Natural killer cell treated with Interleukin-12 subunit alpha and Interleukin-12 subunit beta and Interleukin-15 and Interleukin-18, amount 100 ng/mL, for 72 hours (primary cell): Measurements from ENCODE around the gene COL15A1. TPM values are rescaled to one million over a fixed set of nuclear protein-coding genes. Genes with fewer than 3 reads are reported as not detected.
A peak's percentile ranks its signal among the peaks of the same experiment; 100 is the strongest.

Source experiments
- ATAC-seq, 2 donors: fragments of 150-1000 bp; cut with Tn5 transposase in 1 of 2; sonication (Bioruptor Pico), chemical (Tn5 transposase) in 1 of 2; 2 replicates each; pipeline ENCODE4 v1.10.0; 2021
- DNase-seq: peaks from one replicate; pipeline ENCODE4 v3.0.0; 2022; ENCODE audit warnings: low spot score
- H3K27ac Mint-ChIP-seq, 2 donors: 1 replicate in 1 of 2; 2 replicates in 1 of 2; pipeline ENCODE4 v1.8.0; 2022; ENCODE audit warnings: mixed read lengths in 2 of 2, mild to moderate bottlenecking in 1 of 2, moderate library complexity in 1 of 2
- H3K27me3 Mint-ChIP-seq, 2 donors: 1 replicate in 1 of 2; 2 replicates in 1 of 2; pipeline ENCODE4 v1.8.0; 2022; ENCODE audit warnings: mixed read lengths in 2 of 2
- H3K36me3 Mint-ChIP-seq: one replicate; pipeline ENCODE4 v1.8.0; 2022; ENCODE audit warnings: mixed read lengths
- H3K4me1 Mint-ChIP-seq, 2 donors: 1 replicate in 1 of 2; 2 replicates in 1 of 2; pipeline ENCODE4 v1.8.0; 2022; ENCODE audit warnings: low read depth in 2 of 2, mixed read lengths in 2 of 2, mild to moderate bottlenecking in 1 of 2
- H3K4me3 Mint-ChIP-seq: one replicate; pipeline ENCODE4 v1.8.0; 2022; ENCODE audit warnings: mixed read lengths
- H3K9me3 Mint-ChIP-seq: 2 replicates; pipeline ENCODE4 v1.8.0; 2022; ENCODE audit warnings: mixed read lengths
- total RNA-seq, 2 donors: library from RNA; stranded (reverse); gene quantifications; one replicate each; pipeline ENCODE4 v1.2.3, GENCODE V29; 2022

The COL15A1 gene
- total RNA-seq, 2 donors from 2014 or later, result 0.14 to 0.47 TPM

DNA sequence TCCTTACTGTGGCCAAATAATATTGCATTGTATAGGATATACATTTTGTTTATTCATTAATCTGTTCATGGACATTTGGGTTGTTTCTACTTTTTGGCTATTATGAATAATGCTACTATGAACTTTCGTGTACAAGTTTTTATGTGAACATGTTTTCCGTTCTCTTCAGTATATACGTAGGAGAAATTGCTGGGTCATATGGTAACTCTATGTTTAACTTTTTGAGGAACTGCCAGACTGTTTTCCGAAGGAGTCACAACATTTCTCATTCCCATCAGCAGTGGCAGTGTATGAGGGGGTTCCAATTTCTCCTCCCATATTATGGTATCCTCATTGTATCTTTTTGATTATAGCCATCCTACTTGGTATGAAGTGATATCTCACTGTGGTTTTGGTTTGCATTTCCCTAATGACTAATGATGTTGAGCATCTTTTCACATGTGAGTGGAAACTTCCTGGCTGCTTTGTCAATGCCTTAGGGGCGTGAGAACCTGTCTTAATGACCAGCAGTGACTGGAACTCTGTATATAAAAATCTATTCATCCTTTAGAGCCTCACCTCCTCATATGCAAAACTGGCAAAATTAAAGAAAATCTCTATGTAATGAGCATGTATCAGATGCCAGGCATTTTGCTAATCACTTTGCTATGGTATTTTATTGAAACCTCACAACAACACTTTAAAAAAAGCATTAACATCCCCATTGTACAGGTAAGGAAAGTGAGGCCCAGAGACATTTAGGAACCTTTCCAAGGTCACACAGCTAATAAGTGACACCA, 113.4 kb downstream of the COL15A1 start:
- Mint-ChIP-seq H3K36me3 (peaks cover 5% of the 10 kb centered on the region), H3K27me3 (no peaks in the 10 kb centered on the region), H3K9me3 (peaks cover 4% of the 10 kb centered on the region), H3K4me1 (peaks cover 72 to 75% of the 10 kb centered on the region in 2 donors), H3K27ac (peak overlapping the region; percentile 93 to 95), H3K4me3 (peak overlapping the region; percentile 96)
- ATAC-seq (peak; percentile 63 to 79), DNase-seq (peak; percentile 81)

DNA sequence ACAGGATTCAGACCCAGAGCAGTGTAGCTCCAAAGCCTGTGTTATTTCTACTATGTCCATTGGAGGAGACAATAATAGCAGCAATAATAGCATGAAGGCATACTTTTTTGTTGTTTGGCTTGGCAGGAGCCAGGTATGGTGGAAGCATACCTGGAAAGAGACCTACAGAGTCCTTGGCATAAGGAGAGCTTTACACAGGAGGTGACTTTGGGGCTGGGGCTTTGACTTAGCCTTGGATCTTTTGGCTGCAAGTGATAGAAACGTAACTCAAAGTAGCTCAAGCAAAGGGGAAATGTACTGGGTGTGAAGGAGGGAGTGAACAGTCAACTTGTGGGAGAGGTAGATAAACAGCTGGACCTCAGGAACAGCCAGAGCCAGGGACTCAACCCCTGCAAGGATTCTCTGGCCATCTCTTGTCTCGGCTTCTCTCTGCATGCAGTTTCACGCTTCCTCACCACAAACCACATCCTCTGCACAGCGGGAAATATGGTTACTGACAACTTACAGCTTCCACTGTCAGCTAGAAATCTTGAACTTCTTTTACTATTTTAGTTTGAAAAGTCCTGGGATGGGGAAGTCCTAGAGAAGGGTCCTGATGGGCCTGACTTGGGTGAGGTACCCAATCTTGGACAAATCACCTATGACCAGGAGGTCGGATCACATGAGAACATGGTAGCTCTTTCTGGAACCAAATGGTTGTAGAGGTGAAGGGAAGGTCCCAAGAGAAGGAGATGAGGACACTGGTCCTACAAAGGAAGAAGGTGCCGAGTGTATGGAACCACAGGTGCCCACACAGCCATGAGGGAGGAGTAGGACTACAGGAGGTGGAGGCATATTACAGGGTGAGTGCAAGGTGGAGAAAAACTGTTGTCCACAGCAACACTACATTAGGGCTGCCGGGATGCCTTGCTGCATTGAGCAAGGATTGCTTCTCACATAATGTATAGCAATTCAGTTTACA, 114.2 kb downstream of the COL15A1 start:
- Mint-ChIP-seq H3K27me3 (no peaks in the 10 kb centered on the region), H3K4me3 (peak overlapping the region; percentile 96), H3K36me3 (peaks cover 7% of the 10 kb centered on the region), H3K27ac (peak overlapping the region; percentile 93 to 95), H3K4me1 (peaks cover 70 to 76% of the 10 kb centered on the region in 2 donors), H3K9me3 (peaks cover 5% of the 10 kb centered on the region)
- DNase-seq (peak; percentile 89), ATAC-seq (peak; percentile 86)

DNA sequence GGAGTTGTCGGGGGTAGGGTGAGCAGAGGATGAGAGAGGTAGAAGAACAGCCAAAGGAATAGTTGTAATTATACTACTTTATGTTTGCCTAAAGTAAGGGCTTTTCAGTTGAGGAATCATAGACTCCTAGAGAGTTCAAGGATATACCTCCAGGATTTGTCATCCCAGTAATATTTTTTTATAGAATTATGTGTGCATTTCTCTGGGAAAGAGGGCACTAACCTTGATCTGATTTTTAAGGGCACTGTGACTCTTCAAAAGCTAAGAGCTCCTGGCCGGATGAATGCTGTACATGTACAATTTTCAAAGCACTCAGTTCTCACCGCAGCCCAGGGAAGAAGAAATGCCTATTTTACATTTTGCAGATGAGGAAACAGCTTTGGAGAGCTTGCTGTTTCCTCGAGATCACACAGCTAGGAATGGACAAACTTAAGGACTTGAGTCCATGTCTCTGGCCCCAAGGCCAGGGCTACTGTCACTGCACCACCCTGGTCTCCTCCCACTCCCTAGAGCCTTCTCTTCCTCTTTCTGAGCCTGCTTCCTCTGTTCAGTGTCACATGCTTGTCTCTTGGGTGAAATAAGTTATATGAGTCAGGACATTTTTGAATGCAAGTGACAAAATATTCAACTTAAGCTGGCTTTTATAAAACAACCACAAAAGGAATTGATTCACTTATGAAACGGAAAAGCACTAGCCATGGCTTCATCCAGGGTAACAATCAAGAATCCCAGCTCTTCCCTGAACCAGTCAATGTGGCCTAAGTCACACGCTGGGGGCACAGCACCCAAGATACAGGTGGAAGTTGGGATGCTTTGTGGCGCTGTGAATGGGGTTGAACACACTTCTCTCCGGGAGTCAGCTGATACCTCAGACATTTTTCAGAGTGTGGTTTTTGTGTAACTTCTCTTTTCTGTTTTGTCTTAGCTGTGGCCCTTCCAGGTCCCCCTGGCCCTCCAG, 115.5 kb downstream of the COL15A1 start:
- peak overlapping the region; percentile 93 to 95 for H3K27ac Mint-ChIP-seq
- peak overlapping the region; percentile 96 for H3K4me3 Mint-ChIP-seq
- peak; percentile 69 for DNase-seq
- peaks cover 73 to 76% of the 10 kb centered on the region in 2 donors for H3K4me1 Mint-ChIP-seq
- ATAC-seq, result peak; percentile 77 to 81
- no peaks in the 10 kb centered on the region for H3K27me3 Mint-ChIP-seq
- H3K9me3 Mint-ChIP-seq, result peaks cover 8% of the 10 kb centered on the region
- peaks cover 10% of the 10 kb centered on the region for H3K36me3 Mint-ChIP-seq

DNA sequence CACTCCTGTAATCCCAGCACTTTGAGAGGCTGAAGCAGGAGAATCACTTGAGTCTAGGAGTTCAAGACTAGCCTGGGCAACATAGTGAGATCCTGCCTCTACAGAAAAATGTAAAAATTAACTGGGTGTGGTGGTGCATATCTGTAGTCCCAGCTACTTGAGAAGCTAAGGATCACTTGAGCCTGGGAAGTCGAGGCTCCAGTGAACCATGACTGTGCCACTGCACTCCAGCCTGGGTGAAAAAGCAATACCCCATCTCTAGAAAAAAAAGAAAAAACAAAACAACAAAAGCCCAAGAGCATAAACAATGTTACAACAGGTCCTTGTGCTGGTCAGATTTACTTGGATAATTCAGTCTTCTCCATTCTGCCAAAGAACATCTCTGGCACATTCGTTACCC, 116.9 kb downstream of the COL15A1 start:
- H3K36me3 Mint-ChIP-seq, result peaks cover 7% of the 10 kb centered on the region
- no peak for DNase-seq
- no peaks in the 10 kb centered on the region for H3K27me3 Mint-ChIP-seq
- ATAC-seq, result no peak
- H3K4me3 Mint-ChIP-seq, result no peak overlapping the region
- H3K27ac Mint-ChIP-seq, result peak overlapping the region; percentile 35 to 74
- H3K9me3 Mint-ChIP-seq, result peaks cover 12% of the 10 kb centered on the region
- H3K4me1 Mint-ChIP-seq, result peaks cover 74 to 76% of the 10 kb centered on the region in 2 donors

DNA sequence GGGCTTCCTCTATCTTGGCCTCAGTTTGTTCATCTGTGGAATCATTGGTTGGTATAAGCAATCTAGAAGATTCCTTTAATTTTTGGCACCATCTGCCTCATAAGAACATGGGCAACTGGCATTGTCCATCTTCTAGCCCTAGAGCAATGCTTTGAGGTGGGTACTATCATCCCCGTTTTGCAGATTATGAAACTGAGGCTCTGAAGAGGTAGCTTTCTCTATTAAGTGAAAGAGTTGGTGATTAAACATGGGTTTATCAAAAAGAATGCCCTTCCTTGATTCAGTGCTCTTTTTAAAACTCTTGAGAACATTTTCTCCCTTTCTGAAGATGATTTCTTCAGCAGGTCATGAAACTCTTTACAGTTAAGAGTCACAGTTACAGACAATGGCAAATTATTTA, 118.8 kb downstream of the COL15A1 start:
- ATAC-seq (no peak), DNase-seq (no peak)
- Mint-ChIP-seq H3K4me1 (peaks cover 57 to 60% of the 10 kb centered on the region in 2 donors), H3K9me3 (peaks cover 8% of the 10 kb centered on the region), H3K27me3 (no peaks in the 10 kb centered on the region), H3K4me3 (no peak overlapping the region), H3K27ac (peak overlapping the region in 1 of 2 donors; percentile 22), H3K36me3 (peaks cover 5% of the 10 kb centered on the region)

DNA sequence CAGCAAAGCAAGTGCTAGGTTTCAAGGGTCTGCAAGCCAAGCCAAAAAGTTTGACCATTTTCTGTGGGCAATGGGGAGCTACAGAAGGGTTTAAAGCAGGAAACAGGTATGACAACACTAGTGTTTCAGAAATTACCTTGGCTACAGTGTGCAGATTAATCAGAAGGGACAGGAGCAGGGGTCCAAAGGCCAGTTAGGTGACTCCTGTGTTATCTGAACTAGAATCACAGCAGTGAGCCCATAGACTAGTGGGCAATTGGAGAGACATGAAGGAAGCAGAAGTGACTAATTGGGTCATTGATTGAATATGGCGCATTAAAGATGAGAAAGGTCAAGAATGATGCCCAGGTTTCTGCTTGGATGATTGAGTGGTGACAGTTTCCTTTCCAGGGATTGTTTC, 119.8 kb downstream of the COL15A1 start:
- peaks cover 5% of the 10 kb centered on the region for H3K36me3 Mint-ChIP-seq
- H3K4me3 Mint-ChIP-seq, result no peak overlapping the region
- H3K9me3 Mint-ChIP-seq, result peaks cover 8% of the 10 kb centered on the region
- H3K27me3 Mint-ChIP-seq, result no peaks in the 10 kb centered on the region
- H3K4me1 Mint-ChIP-seq, result peaks cover 49 to 56% of the 10 kb centered on the region in 2 donors
- peak overlapping the region in 1 of 2 donors; percentile 22 for H3K27ac Mint-ChIP-seq
- no peak for ATAC-seq
- DNase-seq, result no peak

DNA sequence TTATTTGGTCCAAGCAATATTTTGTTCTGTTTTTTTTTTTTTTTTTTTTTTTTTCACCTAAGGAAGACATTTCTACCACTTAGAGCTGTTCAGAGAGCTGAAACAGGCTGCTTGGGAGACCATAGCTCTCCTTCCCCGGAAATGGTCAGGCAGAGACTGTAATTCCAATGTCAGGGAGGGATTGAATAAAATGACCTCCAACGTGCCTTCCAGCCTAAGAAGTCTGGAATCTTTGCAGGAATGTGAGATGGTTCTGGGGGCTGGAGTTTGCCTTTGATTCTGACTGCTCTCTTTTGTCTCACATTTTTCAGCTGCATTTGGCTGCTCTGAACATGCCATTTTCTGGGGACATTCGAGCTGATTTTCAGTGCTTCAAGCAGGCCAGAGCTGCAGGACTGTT, 122.9 kb downstream of the COL15A1 start:
- H3K27ac Mint-ChIP-seq, result no peak overlapping the region
- H3K4me3 Mint-ChIP-seq, result no peak overlapping the region
- H3K27me3 Mint-ChIP-seq, result no peaks in the 10 kb centered on the region
- peaks cover 5% of the 10 kb centered on the region for H3K36me3 Mint-ChIP-seq
- peaks cover 45 to 50% of the 10 kb centered on the region in 2 donors for H3K4me1 Mint-ChIP-seq
- DNase-seq (no peak), ATAC-seq (no peak)
- peaks cover 8% of the 10 kb centered on the region for H3K9me3 Mint-ChIP-seq

DNA sequence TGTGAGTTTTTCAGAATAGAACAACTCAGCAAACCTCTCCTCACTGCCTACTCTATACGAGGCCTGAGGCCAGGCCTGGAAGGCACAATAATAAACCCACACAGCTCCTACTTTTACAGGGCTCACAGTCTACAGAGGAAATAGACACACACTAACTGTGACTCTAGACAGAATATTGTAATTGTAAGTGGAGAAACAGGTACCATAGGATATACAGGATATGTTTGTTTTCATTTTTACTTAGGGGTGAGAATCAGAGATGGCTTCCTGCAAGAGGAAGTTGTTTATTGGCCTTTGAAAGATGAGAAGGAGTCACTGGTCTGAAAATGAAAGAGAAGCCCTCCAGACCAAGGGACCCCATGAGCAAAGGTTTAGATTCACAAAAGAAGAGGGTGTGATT, 125.4 kb downstream of the COL15A1 start:
- Mint-ChIP-seq H3K27ac (peak overlapping the region; percentile 82 to 83), H3K27me3 (no peaks in the 10 kb centered on the region), H3K36me3 (no peaks in the 10 kb centered on the region), H3K9me3 (peaks cover 4% of the 10 kb centered on the region), H3K4me3 (peak overlapping the region; percentile 54), H3K4me1 (peaks cover 40 to 49% of the 10 kb centered on the region in 2 donors)
- peak; percentile 55 to 65 for ATAC-seq
- DNase-seq, result no peak

DNA sequence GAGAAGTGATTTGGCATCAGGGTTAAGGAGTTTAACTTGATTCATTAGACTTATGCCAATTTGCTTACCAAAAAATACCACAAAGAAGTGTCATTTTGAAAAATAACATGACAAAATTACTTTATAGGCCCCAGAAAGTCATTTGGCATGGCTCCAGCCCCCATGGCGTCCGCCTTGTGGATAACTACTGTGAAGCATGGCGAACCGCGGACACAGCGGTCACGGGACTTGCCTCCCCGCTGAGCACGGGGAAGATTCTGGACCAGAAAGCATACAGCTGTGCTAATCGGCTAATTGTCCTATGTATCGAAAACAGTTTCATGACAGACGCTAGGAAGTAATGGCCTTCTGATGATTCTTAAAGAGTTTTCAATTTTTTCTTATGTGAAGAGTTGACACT, 125.8 kb downstream of the COL15A1 start:
- peaks cover under 1% of the 10 kb centered on the region for H3K9me3 Mint-ChIP-seq
- DNase-seq (no peak), ATAC-seq (no peak)
- no peaks in the 10 kb centered on the region for H3K27me3 Mint-ChIP-seq
- H3K4me1 Mint-ChIP-seq, result peaks cover 36 to 49% of the 10 kb centered on the region in 2 donors
- peak overlapping the region; percentile 54 for H3K4me3 Mint-ChIP-seq
- no peaks in the 10 kb centered on the region for H3K36me3 Mint-ChIP-seq
- H3K27ac Mint-ChIP-seq, result peak overlapping the region; percentile 82 to 83

DNA sequence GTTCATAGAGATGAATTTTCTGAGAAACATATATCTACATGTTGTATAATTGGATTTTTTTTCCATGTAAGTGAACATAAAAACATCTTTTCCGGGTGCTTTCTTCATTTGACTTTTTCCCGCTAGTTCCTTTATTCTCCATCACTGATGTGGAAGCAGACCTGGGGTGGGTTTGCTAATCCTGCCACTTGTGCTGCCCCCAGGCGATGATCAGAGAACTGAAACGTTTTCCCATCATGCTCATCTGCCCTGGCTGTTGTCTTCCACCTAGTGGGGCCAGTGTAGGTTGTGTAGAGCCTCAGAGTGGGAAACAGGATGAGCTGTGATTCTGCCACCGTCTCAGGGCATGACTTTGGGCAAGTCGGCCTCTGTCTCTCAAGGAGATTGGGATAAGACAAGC, 127.0 kb downstream of the COL15A1 start:
- Mint-ChIP-seq H3K36me3 (no peaks in the 10 kb centered on the region), H3K4me3 (no peak overlapping the region), H3K9me3 (no peaks in the 10 kb centered on the region), H3K27me3 (no peaks in the 10 kb centered on the region), H3K27ac (peak overlapping the region; percentile 54 to 72), H3K4me1 (peaks cover 40 to 52% of the 10 kb centered on the region in 2 donors)
- DNase-seq, result no peak
- ATAC-seq, result no peak

DNA sequence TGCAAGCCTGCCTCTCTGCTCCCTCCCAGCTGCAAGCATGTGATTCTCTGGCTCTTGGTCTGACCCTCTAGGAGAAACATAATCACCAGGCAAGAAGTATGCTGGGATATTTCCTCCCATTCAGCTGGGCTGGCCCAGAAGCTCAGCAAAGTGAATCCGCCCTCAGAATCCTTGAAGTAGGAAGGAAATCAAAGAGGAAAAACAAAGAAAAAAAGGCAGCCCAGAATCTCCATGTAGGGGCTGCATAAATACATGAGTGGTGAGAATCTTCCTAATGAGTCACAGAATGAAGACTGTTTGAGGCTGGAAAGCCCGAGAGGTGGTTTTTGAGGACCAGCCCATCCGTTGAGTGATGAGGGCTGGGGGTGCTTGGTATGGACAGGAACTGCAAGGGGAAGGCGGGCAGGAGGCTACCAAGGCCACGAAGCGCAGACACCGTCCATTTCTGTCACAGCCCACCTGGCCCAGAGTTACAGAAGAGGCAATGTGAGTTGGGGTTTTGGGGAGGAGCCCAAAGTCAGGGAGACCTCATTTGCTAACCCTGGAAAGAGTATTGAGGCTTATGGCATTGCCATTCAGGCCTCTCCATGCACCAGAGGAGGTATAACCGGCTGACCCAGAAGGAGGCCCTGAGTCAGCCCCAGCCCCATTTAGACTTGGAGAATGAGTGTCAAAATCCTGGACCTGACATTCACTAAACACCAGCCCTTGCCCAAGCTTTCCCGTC, 127.8 kb downstream of the COL15A1 start:
- DNase-seq (no peak), ATAC-seq (peak in 1 of 2 donors; percentile 71)
- Mint-ChIP-seq H3K4me3 (no peak overlapping the region), H3K9me3 (no peaks in the 10 kb centered on the region), H3K36me3 (no peaks in the 10 kb centered on the region), H3K4me1 (peaks cover 46 to 57% of the 10 kb centered on the region in 2 donors), H3K27me3 (no peaks in the 10 kb centered on the region), H3K27ac (peak overlapping the region; percentile 54 to 72)

DNA sequence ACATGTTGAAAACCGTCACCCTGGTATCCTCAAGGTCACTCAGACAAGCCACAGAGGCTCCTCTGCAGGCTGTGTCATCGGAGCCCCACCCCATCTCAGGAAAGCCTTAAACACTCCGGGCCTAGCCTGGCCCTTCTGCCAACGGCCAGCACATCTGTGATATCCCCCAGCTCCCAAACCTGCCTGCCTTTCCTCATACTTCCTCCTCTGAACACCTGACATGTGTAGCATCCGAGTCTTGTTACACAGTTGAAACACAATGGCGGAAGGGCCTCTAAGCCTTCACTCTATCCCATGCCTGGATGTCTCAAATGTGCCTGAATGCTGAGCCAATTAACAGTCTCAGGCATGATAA, 128.3 kb downstream of the COL15A1 start:
- H3K36me3 Mint-ChIP-seq, result no peaks in the 10 kb centered on the region
- no peaks in the 10 kb centered on the region for H3K9me3 Mint-ChIP-seq
- ATAC-seq, result no peak
- H3K27ac Mint-ChIP-seq, result no peak overlapping the region
- peaks cover 51 to 63% of the 10 kb centered on the region in 2 donors for H3K4me1 Mint-ChIP-seq
- DNase-seq, result no peak
- H3K27me3 Mint-ChIP-seq, result no peaks in the 10 kb centered on the region
- no peak overlapping the region for H3K4me3 Mint-ChIP-seq
